Stimulated activated CD8-positive, alpha-beta memory T cell treated with anti-CD3 and anti-CD28 coated beads, Interleukin-12 subunit alpha, Interleukin-12 subunit beta, amount 100 ng/mL, for 24 hours (primary cell): ENCODE data around the gene KLRG1.

Experiments used
- DNase-seq: peaks from one replicate; pipeline ENCODE4 v3.0.0-alpha.2; 2020; ENCODE audit errors: extremely low read depth

Gene KLRG1

GRCh38 chr12:8985213-8985754, 4.1 kb upstream of the KLRG1 start:
- no peak for DNase-seq

- DNase-seq = no peak
These were observed 2.2 kb upstream of the KLRG1 start for GRCh38 chr12:8987163-8987562.

- DNase-seq = no peak
These were observed 1.7 kb upstream of the KLRG1 start for GRCh38 chr12:8987685-8988084.

GRCh38 chr12:8991371-8992345, 2.3 kb downstream of the KLRG1 start:
- no peak for DNase-seq

- no peak for DNase-seq
These were observed 4.5 kb downstream of the KLRG1 start for GRCh38 chr12:8993827-8994226.

GRCh38 chr12:8995021-8995775, 5.9 kb downstream of the KLRG1 start:
- no peak for DNase-seq

- DNase-seq = no peak
These were observed 7.5 kb downstream of the KLRG1 start for GRCh38 chr12:8996682-8997405.

GRCh38 chr12:9001233-9001632, 11.9 kb downstream of the KLRG1 start:
- no peak for DNase-seq

GRCh38 chr12:9002335-9002734, 13.0 kb downstream of the KLRG1 start:
- DNase-seq = no peak

GRCh38 chr12:9022592-9022991, 33.2 kb downstream of the KLRG1 start:
- no peak for DNase-seq

GRCh38 chr12:9024512-9024911, 35.2 kb downstream of the KLRG1 start:
- no peak for DNase-seq

GRCh38 chr12:9027161-9028059, 38.1 kb downstream of the KLRG1 start:
- no peak for DNase-seq

GRCh38 chr12:9030776-9031175, 41.4 kb downstream of the KLRG1 start:
- no peak for DNase-seq

- DNase-seq = no peak
These were observed 43.0 kb downstream of the KLRG1 start for GRCh38 chr12:9032202-9032964.

- no peak for DNase-seq
These were observed 44.0 kb downstream of the KLRG1 start for GRCh38 chr12:9033265-9033887.

- DNase-seq = no peak
These were observed 44.7 kb downstream of the KLRG1 start for GRCh38 chr12:9034095-9034494.

- DNase-seq = no peak
These were observed 46.9 kb downstream of the KLRG1 start for GRCh38 chr12:9036227-9036626.

- no peak for DNase-seq
These were observed 48.1 kb downstream of the KLRG1 start for GRCh38 chr12:9037431-9037830.

GRCh38 chr12:9039397-9039977, 50.1 kb downstream of the KLRG1 start:
- DNase-seq = no peak
